RWPE1 (cell line): ENCODE data around the gene CDK14.

ENCODE experiments used
- CTCF ChIA-PET: fragments of 350-600 bp; sonication (Branson Sonifier 250); formaldehyde crosslinking; extraction: SDS; loops from one replicate; lab custom pipeline; 2021; lab: Yijun Ruan, JAX
- POLR2A ChIA-PET: fragments of 400-600 bp; formaldehyde crosslinking; extraction: SDS; loops from one replicate; lab custom pipeline; 2020; ENCODE audit warnings: antibody characterized with exemption; ENCODE audit not compliant: low non-redundant PET; lab: Yijun Ruan, JAX
- DNase-seq: peaks from one replicate; pipeline ENCODE4 v3.0.0; 2012; ENCODE audit warnings: low spot score
- H3K27ac ChIP-seq: fragments of 450-650 bp; 2 replicates; pipeline ENCODE4 v1.5.1; 2017
- CTCF ChIP-seq: fragments of 450-650 bp; conservative IDR thresholded peaks from 2 replicates; pipeline ENCODE4 v1.5.1; 2017; ENCODE audit warnings: low read depth, mild to moderate bottlenecking

Gene CDK14

GRCh38 chr7:90580051-90580450 lies 16.1 kb upstream of the CDK14 start:
- CTCF ChIA-PET, result interaction anchor here (0.6 to 0.7 kb wide), 2 partner anchors 44 to 1478 kb away, joined by 4 read pairs; no protein-coding TSS in a partner anchor
- peak; percentile 5 for DNase-seq
- POLR2A ChIA-PET, result no interaction called here
- TF ChIP-seq CTCF, result no peak
- peak overlapping the region; percentile 85; the same call in 1 of the 2 replicates for H3K27ac ChIP-seq

DNA sequence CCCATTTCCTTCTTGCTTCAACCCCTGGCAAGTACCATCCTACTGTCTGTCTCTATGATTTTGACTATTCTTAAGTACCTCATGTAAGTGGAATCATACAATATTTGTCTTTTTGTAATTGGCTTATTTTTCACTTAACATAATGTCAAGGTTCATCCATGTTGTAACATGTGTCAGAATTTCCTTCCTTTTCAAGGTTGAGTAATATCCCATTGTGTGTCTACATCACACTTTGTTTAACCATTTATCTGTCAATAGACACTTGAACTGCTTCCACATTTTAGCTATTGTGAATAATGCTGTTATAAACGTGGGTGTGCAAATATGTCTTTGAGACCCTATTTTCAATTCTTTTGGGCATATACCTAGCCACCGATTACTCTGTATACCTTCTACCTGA lies 14.0 kb upstream of the CDK14 start:
- POLR2A ChIA-PET, result no interaction called here
- DNase-seq, result no peak
- CTCF ChIA-PET, result no interaction called here
- no peak for TF ChIP-seq CTCF
- H3K27ac ChIP-seq, result no peak overlapping the region

GRCh38 chr7:90584378-90584777 lies 11.7 kb upstream of the CDK14 start:
- TF ChIP-seq CTCF, result no peak
- ChIA-PET POLR2A (no interaction called here), CTCF (interaction anchor here (0.6 kb wide), 1 partner anchor 639 kb away, joined by 4 read pairs; no protein-coding TSS in a partner anchor)
- no peak overlapping the region for H3K27ac ChIP-seq
- DNase-seq, result no peak

GRCh38 chr7:90586091-90586490 lies 10.0 kb upstream of the CDK14 start:
- no peak for DNase-seq
- CTCF ChIA-PET, result interaction anchor here (0.6 kb wide), 1 partner anchor 326 kb away, joined by 3 read pairs; no protein-coding TSS in a partner anchor
- no peak for TF ChIP-seq CTCF
- POLR2A ChIA-PET, result no interaction called here
- H3K27ac ChIP-seq, result no peak overlapping the region

DNA sequence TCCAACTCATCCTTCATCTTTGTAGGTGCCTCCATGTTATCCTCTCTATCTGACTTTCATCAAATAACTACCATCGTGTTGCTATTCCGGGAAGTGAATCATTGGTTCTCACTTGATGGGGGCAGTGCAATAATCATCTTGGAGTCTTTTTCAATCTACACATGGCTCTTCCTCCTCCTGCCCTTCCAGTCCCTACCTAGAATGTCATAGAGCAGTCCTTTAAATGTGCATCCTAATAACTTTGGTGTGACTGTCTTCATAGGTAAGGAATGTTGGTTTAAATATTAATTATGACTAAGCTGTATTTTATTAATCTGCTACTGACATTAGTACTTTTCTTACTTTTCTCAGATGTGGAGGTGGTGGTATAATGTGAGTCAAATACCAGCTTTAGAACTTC lies 8.4 kb upstream of the CDK14 start:
- no peak for TF ChIP-seq CTCF
- CTCF ChIA-PET, result no interaction called here
- DNase-seq, result no peak
- POLR2A ChIA-PET, result no interaction called here
- H3K27ac ChIP-seq, result no peak overlapping the region

GRCh38 chr7:90592033-90592432 lies 4.1 kb upstream of the CDK14 start:
- CTCF ChIA-PET, result no interaction called here

More at GRCh38 chr7:90592033-90592432, 4.1 kb upstream of the CDK14 start:
- no peak overlapping the region for H3K27ac ChIP-seq
- TF ChIP-seq CTCF, result no peak
- POLR2A ChIA-PET, result no interaction called here
- no peak for DNase-seq
